ENCODE results near the gene FAM83G.
"Not testable (repeated sequence)": the region's sequence is repeated elsewhere in the genome, so short reads cannot be mapped to it uniquely, and the experiment has no call there.

GRCh38 chr17:19040350-19040749 is 35.8 kb upstream of the FAM83G start:
- TF ChIP-seq CTCF, POLR2A (IDR thresholded peaks at IDR 0.05): not testable (repeated sequence)
